AG09309 (cell line): ENCODE results near the gene ADCY3.

ENCODE experiments used
- DNase-seq: peaks from one replicate; pipeline ENCODE4 v3.0.0-alpha.2; 2010; ENCODE audit warnings: low read depth
- H3K4me3 ChIP-seq: 2 replicates; pipeline ENCODE4 v1.5.1; 2011; ENCODE audit warnings: mild to moderate bottlenecking, low read depth, low read length, moderate library complexity; ENCODE audit not compliant: control insufficient read depth
- CTCF ChIP-seq: IDR thresholded peaks from 2 replicates; pipeline ENCODE4 v1.5.1; 2011; ENCODE audit warnings: mild to moderate bottlenecking, low read depth, low read length, inconsistent platforms; ENCODE audit not compliant: insufficient read depth, control insufficient read depth; ENCODE audit errors: missing control alignments

ADCY3 gene

GRCh38 chr2:24855022-24855622, 64.9 kb downstream of the ADCY3 start:
- H3K4me3 ChIP-seq: no peak overlapping the region
- TF ChIP-seq CTCF: no peak
- DNase-seq: no peak

- TF ChIP-seq CTCF: no peak
- DNase-seq: no peak
These were observed 66.0 kb downstream of the ADCY3 start for GRCh38 chr2:24853996-24854395.

GRCh38 chr2:24853046-24853445, 67.0 kb downstream of the ADCY3 start:
- no peak for TF ChIP-seq CTCF
- no peak for DNase-seq
- no peak overlapping the region for H3K4me3 ChIP-seq

More at GRCh38 chr2:24853996-24854395, 66.0 kb downstream of the ADCY3 start:
- H3K4me3 ChIP-seq: no peak overlapping the region

- no peak overlapping the region for H3K4me3 ChIP-seq
- no peak for DNase-seq
- TF ChIP-seq CTCF: no peak
These were observed 67.5 kb downstream of the ADCY3 start for GRCh38 chr2:24852431-24853020.

- DNase-seq: no peak
- TF ChIP-seq CTCF: no peak
These were observed 68.0 kb downstream of the ADCY3 start for GRCh38 chr2:24852026-24852425.

GRCh38 chr2:24850944-24851343, 69.1 kb downstream of the ADCY3 start:
- no peak overlapping the region for H3K4me3 ChIP-seq
- DNase-seq: no peak
- no peak for TF ChIP-seq CTCF

More at GRCh38 chr2:24852026-24852425, 68.0 kb downstream of the ADCY3 start:
- H3K4me3 ChIP-seq: no peak overlapping the region
